ENCODE results near the gene CA7. TPM values are rescaled to one million over a fixed set of nuclear protein-coding genes. Genes with fewer than 3 reads are reported as not detected.

The CA7 gene
- total RNA-seq, 1 experiment from 2014 or later = not detected

DNA sequence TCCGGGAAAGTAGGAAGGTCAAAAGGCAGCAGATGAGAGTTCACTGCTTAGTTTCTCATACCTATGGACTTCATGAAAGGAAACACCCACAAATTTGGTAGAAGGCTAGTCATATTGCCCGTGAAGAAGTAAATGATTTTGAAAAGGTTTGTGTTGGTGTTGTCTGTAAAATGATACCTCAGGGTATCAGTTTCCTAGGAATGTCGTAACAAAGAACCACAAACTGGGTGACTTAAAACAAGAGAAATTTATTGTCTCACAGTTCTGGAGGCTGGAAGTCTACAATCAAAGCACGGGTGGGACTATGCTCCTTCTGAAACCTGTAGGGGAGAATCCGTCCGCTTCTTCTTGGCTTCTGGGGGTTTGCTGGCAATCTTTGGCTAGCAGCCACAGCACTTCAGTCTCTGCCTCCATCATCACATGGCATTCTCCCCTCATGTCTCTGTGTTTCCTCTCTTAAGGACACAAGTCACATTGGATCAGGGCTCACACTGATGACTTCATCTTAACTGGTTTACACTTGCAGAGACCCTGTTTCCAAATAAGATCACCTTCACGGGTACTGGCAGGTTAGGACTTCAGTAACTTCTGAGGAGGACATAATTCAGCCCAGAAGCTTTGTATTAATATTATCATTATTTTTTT lies 11.4 kb upstream of the CA7 start:
- POLR2A ChIA-PET = no interaction called here
- intact Hi-C loops (cut with micrococcal nuclease; ENCODE audit: unreplicated experiment) = loop anchor here (5.0 kb wide), 1 partner anchor 35 kb away; no protein-coding TSS in a partner anchor

DNA sequence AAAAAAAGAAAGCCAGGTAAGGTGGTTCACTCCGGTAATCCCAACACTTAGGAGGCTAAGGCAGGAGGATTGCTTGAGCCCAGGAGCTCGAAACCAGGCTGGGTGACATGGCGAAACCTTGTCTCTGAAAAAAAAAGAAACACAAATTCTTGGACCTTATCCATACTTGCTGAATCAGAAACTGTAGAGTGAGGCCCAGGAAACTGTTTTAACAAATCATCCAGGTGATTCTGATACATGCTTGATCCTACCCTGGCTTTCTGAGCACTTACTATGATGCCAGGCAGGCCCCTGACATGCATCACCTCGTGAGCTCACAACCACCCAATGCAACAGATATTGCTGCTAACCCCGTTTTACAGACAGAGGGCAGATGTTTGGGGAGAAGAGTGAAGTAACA lies 9.5 kb upstream of the CA7 start:
- POLR2A ChIA-PET = interaction anchor here (0.6 kb wide), 1 partner anchor 57 kb away, joined by 3 read pairs; no protein-coding TSS in a partner anchor

More for the DNA sequence above, 11.4 kb upstream of the CA7 start:
- in situ Hi-C loops (cut with HindIII; ENCODE audit: low pct_unique_long_range_greater_than_20kb, low sequenced_read_pairs) = no loop called here
- H3K27ac ChIP-seq (ENCODE audit: low read length) = no peak overlapping the region
- DNase-seq (ENCODE audit: low read depth, low spot score) = no peak
- TF ChIP-seq, protein P1, sequence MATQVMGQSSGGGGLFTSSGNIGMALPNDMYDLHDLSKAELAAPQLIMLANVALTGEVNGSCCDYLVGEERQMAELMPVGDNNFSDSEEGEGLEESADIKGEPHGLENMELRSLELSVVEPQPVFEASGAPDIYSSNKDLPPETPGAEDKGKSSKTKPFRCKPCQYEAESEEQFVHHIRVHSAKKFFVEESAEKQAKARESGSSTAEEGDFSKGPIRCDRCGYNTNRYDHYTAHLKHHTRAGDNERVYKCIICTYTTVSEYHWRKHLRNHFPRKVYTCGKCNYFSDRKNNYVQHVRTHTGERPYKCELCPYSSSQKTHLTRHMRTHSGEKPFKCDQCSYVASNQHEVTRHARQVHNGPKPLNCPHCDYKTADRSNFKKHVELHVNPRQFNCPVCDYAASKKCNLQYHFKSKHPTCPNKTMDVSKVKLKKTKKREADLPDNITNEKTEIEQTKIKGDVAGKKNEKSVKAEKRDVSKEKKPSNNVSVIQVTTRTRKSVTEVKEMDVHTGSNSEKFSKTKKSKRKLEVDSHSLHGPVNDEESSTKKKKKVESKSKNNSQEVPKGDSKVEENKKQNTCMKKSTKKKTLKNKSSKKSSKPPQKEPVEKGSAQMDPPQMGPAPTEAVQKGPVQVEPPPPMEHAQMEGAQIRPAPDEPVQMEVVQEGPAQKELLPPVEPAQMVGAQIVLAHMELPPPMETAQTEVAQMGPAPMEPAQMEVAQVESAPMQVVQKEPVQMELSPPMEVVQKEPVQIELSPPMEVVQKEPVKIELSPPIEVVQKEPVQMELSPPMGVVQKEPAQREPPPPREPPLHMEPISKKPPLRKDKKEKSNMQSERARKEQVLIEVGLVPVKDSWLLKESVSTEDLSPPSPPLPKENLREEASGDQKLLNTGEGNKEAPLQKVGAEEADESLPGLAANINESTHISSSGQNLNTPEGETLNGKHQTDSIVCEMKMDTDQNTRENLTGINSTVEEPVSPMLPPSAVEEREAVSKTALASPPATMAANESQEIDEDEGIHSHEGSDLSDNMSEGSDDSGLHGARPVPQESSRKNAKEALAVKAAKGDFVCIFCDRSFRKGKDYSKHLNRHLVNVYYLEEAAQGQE (IDR thresholded peaks at IDR 0.05; ENCODE audit: insufficient read depth in 1 of 2, low read depth in 2 of 2, low read length in 1 of 2) = no peak
- TF ChIP-seq POLR2AphosphoS5 (IDR thresholded peaks at IDR 0.05; ENCODE audit: low read depth, low read length) (no peak), TCF7L2 (IDR thresholded peaks at IDR 0.05; ENCODE audit: low read depth, low read length) (no peak), SIN3A (IDR thresholded peaks at IDR 0.05; ENCODE audit: borderline replicate concordance, insufficient read depth, low read depth, low read length) (no peak)
- TF ChIP-seq, protein P2, sequence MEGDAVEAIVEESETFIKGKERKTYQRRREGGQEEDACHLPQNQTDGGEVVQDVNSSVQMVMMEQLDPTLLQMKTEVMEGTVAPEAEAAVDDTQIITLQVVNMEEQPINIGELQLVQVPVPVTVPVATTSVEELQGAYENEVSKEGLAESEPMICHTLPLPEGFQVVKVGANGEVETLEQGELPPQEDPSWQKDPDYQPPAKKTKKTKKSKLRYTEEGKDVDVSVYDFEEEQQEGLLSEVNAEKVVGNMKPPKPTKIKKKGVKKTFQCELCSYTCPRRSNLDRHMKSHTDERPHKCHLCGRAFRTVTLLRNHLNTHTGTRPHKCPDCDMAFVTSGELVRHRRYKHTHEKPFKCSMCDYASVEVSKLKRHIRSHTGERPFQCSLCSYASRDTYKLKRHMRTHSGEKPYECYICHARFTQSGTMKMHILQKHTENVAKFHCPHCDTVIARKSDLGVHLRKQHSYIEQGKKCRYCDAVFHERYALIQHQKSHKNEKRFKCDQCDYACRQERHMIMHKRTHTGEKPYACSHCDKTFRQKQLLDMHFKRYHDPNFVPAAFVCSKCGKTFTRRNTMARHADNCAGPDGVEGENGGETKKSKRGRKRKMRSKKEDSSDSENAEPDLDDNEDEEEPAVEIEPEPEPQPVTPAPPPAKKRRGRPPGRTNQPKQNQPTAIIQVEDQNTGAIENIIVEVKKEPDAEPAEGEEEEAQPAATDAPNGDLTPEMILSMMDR (IDR thresholded peaks at IDR 0.05) = no peak
- no peaks in the 10 kb centered on the region for H3K9me3 ChIP-seq (ENCODE audit: control insufficient read depth, insufficient read depth, low read depth, low read length)
- peaks cover 6% of the 10 kb centered on the region; the same call in 1 of the 2 replicates for H3K4me1 ChIP-seq (ENCODE audit: control insufficient read depth, insufficient read depth, low read length)
- CTCF ChIA-PET = no interaction called here
- H3K4me3 ChIP-seq (ENCODE audit: low read depth in 2 of 2, low read length in 2 of 2) = no peak overlapping the region
- H3K36me3 ChIP-seq (ENCODE audit: control insufficient read depth, insufficient read depth, low read length) = no peaks in the 10 kb centered on the region
- ATAC-seq = no peak
- H3K27me3 ChIP-seq (ENCODE audit: control insufficient read depth, insufficient read depth, low read length) = no peaks in the 10 kb centered on the region
- no TSS peak for BruUV-seq (replicated peaks)

More for the DNA sequence above, 9.5 kb upstream of the CA7 start:
- no TSS peak for BruUV-seq (replicated peaks)
- no peak for DNase-seq (ENCODE audit: low read depth, low spot score)
- H3K27ac ChIP-seq (ENCODE audit: low read length) = no peak overlapping the region
- no peaks in the 10 kb centered on the region for H3K4me1 ChIP-seq (ENCODE audit: control insufficient read depth, insufficient read depth, low read length)
- H3K9me3 ChIP-seq (ENCODE audit: control insufficient read depth, insufficient read depth, low read depth, low read length) = no peaks in the 10 kb centered on the region
- ATAC-seq = no peak
- CTCF ChIA-PET = no interaction called here
- intact Hi-C loops (cut with micrococcal nuclease; ENCODE audit: unreplicated experiment) = loop anchor here (5.0 kb wide), 1 partner anchor 33 kb away; no protein-coding TSS in a partner anchor
- no peak overlapping the region for H3K4me3 ChIP-seq (ENCODE audit: low read depth in 2 of 2, low read length in 2 of 2)
- no peaks in the 10 kb centered on the region for H3K27me3 ChIP-seq (ENCODE audit: control insufficient read depth, insufficient read depth, low read length)
- no peak for TF ChIP-seq SIN3A (IDR thresholded peaks at IDR 0.05; ENCODE audit: borderline replicate concordance, insufficient read depth, low read depth, low read length)
- TF ChIP-seq POLR2AphosphoS5 (IDR thresholded peaks at IDR 0.05; ENCODE audit: low read depth, low read length) = no peak
- TF ChIP-seq, protein P1 (IDR thresholded peaks at IDR 0.05; ENCODE audit: insufficient read depth in 1 of 2, low read depth in 2 of 2, low read length in 1 of 2) = no peak
- no peak for TF ChIP-seq TCF7L2 (IDR thresholded peaks at IDR 0.05; ENCODE audit: low read depth, low read length)
- TF ChIP-seq, protein P2 (IDR thresholded peaks at IDR 0.05) = no peak
- no peaks in the 10 kb centered on the region for H3K36me3 ChIP-seq (ENCODE audit: control insufficient read depth, insufficient read depth, low read length)
- in situ Hi-C loops (cut with HindIII; ENCODE audit: low pct_unique_long_range_greater_than_20kb, low sequenced_read_pairs) = no loop called here

All from Panc1 (cell line).